GM18873 (cell line): ENCODE results near the gene VAV2.

Experiments used
- ATAC-seq: cut with Tn5 transposase; IDR thresholded peaks from one replicate; pipeline ENCODE4 v1.9.1; 2021; ENCODE audit warnings: mild to moderate bottlenecking, moderate library complexity, moderate number of reproducible peaks; ENCODE audit not compliant: unreplicated experiment, low FRiP score

VAV2 gene

GRCh38 chr9:133882849-133883755 lies 109.0 kb downstream of the VAV2 start:
- no peak for ATAC-seq

- no peak for ATAC-seq
Observed at GRCh38 chr9:133881671-133882381, 110.3 kb downstream of the VAV2 start.

GRCh38 chr9:133880851-133881661 lies 111.1 kb downstream of the VAV2 start:
- ATAC-seq, result no peak

- no peak for ATAC-seq
Observed at GRCh38 chr9:133880136-133880535, 112.0 kb downstream of the VAV2 start.

- ATAC-seq, result no peak
Observed at GRCh38 chr9:133879615-133880014, 112.5 kb downstream of the VAV2 start.

- no peak for ATAC-seq
Observed at GRCh38 chr9:133878402-133878801, 113.7 kb downstream of the VAV2 start.

GRCh38 chr9:133877967-133878366 lies 114.2 kb downstream of the VAV2 start:
- no peak for ATAC-seq

- ATAC-seq, result no peak
Observed at GRCh38 chr9:133877327-133877726, 114.8 kb downstream of the VAV2 start.

- ATAC-seq, result no peak
Observed at GRCh38 chr9:133876836-133877235, 115.3 kb downstream of the VAV2 start.

GRCh38 chr9:133876144-133876543 lies 116.0 kb downstream of the VAV2 start:
- no peak for ATAC-seq

- ATAC-seq, result no peak
Observed at GRCh38 chr9:133875131-133875530, 117.0 kb downstream of the VAV2 start.

GRCh38 chr9:133874659-133875058 lies 117.5 kb downstream of the VAV2 start:
- no peak for ATAC-seq

- ATAC-seq, result no peak
Observed at GRCh38 chr9:133874060-133874657, 118.0 kb downstream of the VAV2 start.

- ATAC-seq, result no peak
Observed at GRCh38 chr9:133873461-133873891, 118.6 kb downstream of the VAV2 start.

GRCh38 chr9:133873009-133873408 lies 119.1 kb downstream of the VAV2 start:
- no peak for ATAC-seq

- no peak for ATAC-seq
Observed at GRCh38 chr9:133870598-133871595, 121.2 kb downstream of the VAV2 start.

GRCh38 chr9:133869674-133870405 lies 122.3 kb downstream of the VAV2 start:
- ATAC-seq, result no peak

GRCh38 chr9:133868203-133868602 lies 123.9 kb downstream of the VAV2 start:
- no peak for ATAC-seq

GRCh38 chr9:133866946-133867345 lies 125.2 kb downstream of the VAV2 start:
- no peak for ATAC-seq
